Measurements from ENCODE around the gene FRMD4A.
A peak's percentile ranks its signal among the peaks of the same experiment; 100 is the strongest.
"Not testable (repeated sequence)": the region's sequence is repeated elsewhere in the genome, so short reads cannot be mapped to it uniquely, and the experiment has no call there.

Gene FRMD4A

GRCh38 chr10:13829790-13830189 is 500.9 kb downstream of the FRMD4A start:
- no peak for DNase-seq

DNA sequence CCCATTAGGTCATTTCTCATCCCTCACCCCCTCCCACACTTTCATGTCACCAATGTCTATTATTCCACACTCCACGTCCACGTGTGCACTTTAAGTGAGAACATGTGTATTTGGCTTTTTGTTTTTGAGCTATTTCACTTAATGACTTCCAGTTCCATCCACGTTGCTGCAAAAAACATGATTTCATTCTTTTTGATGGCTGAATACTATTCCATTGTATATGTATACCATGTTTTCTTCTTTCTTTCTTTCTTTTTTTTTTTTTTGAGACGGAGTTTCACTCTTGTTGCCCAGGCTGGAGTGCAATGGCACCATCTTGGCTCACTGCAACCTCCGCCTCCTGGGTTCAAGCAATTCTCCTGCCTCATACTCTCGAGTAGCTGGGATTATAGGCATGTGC is 502.4 kb downstream of the FRMD4A start:
- DNase-seq, result not testable (repeated sequence)

DNA sequence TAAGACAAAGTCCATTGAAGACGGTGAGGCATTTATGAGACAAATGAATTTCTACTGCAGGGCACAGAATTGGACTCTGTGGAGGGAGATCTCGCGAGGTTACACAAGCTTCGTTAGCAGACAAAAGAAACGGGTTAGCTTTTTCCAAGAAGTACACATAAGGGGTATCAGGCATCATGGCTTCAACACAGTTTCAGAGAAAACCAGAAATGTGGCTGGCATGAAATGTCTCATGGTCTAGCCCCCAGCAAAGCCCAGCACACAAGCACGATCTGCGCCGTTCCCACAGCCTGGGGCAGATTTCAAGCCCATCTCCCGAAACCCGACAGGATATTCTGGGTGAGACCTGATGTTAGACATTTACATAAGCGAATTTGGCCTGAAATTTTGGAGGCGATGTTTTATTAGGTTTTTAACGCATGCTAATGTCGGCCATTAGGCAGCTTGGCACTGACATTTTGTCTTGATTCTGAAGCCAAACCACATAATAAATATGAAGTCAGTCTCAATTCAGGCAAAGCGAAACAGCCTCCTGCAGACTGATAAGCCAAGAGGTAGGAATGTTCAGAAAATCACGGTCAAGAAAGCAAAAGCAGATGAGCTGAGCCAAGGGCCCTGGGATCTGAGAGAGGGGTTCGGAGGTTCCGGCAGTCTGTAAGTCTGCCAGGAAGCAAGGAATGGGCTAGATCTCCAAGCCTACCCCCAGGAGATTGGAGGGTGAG is 503.5 kb downstream of the FRMD4A start:
- no peak for DNase-seq

DNA sequence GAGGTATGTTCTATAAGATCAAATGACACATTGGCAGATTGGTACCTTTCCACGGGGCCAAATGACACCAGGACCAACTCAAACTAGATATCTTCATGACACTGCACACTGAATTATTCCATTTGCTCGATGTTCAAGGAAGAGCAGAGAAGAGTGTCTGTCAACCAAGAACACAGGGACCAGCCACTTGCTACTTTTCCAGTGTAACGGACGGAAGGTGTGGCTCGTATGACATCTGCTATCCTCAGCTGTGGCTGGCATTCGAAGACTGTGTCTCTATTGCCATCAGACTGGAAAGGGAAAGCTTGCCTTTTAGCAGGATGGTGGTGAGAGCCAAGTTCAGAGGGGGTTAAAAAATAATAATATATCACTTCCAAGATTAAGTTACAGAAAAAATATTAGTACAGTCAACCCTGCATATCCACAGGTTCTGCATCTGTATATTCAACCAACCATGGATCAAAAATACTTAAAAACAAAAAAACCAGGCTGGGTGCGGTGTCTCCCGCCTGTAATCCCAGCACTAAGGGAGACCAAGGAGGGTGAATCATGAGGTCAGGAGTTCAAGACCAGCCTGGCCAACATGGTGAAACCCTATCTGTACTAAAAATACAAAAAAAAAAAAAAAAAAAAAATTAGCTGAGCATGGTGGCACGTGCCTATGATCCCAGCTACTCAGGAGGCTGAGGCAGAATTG is 506.9 kb downstream of the FRMD4A start:
- DNase-seq, result no peak

GRCh38 chr10:13823096-13823708 is 507.5 kb downstream of the FRMD4A start:
- no peak for DNase-seq

DNA sequence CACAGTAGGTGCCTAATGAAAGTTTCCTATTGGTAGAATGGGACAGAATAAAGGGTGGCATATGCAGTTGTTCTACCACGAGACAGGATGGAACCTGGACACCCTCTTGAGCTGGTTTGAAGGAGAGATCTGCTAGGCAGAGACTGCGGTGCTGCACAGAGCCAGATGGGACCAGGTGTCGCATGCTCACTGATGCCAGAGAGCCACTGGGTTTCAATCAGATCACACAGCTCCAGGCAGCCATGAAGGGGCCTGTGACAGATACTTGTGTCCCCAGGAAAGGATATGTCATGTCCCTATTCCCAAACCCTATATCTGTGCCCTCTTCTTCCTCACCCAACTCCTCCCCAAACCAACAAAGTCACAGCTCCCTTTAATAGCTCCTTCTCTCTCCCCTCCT is 508.2 kb downstream of the FRMD4A start:
- DNase-seq, result no peak

- no peak for DNase-seq
Observed at GRCh38 chr10:13820964-13821337, 509.8 kb downstream of the FRMD4A start.

DNA sequence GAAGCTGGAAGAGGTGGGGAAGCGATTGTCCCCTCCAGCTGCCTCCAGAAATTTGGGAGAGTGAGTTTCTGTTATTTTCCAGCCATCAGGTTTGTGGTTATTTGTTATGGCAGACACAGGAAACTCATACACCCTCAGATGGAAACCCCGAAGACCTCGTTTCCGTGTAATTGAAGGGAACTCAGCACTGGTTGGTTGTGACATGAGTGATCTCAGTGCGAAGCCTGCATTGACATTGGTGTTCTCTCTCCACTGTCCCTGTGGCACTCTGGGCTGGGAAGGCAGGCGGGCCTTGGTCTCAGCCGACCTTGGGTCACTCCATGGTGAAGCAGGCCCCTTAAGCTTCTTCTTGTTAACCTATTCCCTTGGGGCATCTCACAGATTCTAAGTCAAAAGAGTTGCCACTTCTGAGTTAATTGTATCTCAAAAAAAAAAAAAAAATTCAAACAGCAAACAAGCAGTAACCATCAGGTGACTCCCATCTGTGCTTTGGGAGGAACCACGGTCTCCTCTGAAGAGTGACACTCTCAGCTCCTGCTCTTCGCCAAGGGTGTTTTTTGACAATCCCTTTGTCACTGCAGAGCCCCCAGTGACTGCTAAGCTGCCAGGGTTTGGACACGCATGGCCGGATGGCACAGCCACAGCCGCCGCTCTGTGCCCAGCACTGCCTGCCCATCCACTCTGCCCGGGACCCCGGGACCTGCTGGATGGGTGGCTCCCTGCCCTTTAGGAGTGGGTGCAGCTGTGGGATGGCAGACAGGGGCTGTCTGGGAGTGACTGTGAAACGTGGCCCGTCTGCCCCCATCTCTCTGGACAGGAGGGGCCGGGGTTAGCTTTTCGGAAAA is 510.4 kb downstream of the FRMD4A start:
- DNase-seq, result peak in 1 of 2 donors; percentile 24

DNA sequence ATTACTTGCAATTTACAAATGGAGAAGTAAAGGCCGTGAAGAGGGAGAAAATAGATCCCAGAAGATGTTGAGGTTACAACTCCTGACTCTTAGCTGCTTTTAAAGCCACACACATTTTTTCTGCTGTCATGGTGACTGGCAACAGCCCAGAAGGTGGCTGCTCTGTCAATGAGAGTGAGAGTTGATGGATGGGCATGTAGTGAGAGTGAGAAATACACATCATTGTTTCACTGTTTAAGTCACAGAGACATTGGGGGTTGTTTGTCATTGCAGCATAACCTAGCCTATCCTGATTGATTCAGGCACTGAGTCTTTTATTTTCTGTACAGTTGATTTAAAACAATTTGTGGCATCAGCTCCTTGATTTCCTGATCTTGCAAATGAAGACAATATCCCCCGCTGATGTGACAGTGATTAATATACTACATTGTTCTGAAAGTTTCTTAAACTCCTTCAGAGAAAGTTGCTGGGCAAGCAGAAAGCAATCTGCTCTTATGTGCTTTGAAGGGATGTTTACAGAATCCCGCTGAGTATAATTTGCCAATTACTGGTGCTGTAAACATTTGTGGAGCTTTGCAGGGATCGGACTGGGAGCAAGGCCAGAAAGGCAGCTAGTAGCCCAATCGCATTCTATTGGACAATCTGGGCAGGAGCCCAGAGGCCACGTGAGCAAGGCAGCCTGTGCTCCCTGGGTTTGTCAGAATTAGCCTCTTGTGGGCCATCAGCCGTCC is 514.4 kb downstream of the FRMD4A start:
- DNase-seq, result no peak

GRCh38 chr10:13815756-13816155 is 515.0 kb downstream of the FRMD4A start:
- no peak for DNase-seq

GRCh38 chr10:13813550-13813949 is 517.2 kb downstream of the FRMD4A start:
- no peak for DNase-seq

DNA sequence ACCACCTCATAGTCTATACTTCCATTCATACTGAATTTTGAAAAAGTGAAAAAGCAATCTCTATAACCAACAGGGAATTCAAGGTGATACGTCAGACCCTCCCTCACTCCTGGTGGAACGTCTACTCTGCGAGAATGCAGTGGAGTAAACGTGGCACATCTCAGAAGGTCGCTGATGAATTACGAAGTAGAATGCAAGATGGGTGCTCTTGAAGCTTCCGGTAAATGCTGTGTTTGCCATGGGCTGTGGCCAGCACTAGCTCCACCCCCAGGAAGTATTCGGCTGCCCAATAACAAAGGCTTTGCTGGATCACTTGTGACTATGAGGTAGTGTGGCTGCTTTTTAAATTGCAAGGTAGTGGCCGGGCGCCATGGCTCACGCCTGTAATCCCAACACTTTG is 517.9 kb downstream of the FRMD4A start:
- no peak for DNase-seq

DNA sequence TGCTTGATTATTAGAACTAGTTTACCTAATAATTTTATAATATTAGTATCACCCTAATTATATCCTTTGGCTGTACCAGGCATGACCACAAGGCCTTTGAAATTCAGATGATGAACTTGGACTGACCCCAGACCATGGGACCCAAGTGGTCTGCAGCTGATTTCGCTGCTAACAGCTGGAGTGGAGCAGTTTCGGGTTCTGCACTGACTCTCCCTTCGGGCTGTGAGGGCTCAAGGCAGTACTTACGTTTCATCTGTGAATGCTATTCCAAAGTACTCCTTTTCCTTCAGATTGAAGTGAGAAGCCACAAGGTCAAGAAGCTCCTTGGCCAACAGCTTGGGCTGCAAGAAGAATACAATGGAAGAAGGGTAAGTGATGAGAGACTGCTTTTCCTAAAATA is 520.2 kb downstream of the FRMD4A start:
- no peak for DNase-seq

GRCh38 chr10:13809427-13809826 is 521.3 kb downstream of the FRMD4A start:
- DNase-seq, result no peak

- DNase-seq, result no peak
Observed at GRCh38 chr10:13808556-13809391, 522.0 kb downstream of the FRMD4A start.

- no peak for DNase-seq
Observed at GRCh38 chr10:13806419-13806818, 524.3 kb downstream of the FRMD4A start.

GRCh38 chr10:13803566-13804554 is 526.9 kb downstream of the FRMD4A start:
- no peak for DNase-seq

- no peak for DNase-seq
Observed at GRCh38 chr10:13801907-13802288, 528.8 kb downstream of the FRMD4A start.

GRCh38 chr10:13801156-13801906 is 529.4 kb downstream of the FRMD4A start:
- DNase-seq, result no peak

DNA sequence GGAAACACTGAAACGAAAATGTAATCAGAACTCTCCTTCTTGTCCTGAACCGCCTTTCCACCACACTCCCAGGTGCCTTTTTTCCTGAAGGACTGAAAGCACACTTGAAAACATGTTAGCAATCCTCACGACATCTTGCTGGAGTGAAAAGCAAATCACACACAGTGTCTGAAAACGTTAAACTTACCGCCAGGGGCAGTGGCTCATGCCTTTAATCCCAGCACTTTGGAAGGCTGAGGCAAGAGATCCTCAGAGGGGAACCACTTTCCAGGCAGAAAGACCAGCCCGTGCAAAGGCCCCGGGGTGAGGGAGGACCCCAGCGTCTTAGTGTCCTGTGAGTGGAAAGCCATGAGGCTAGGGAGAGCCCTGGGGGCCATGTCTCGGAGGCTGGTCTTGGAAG is 533.6 kb downstream of the FRMD4A start:
- no peak for DNase-seq
